H4 (cell line): ENCODE data around the gene TNFRSF8. TPM values are rescaled to one million over a fixed set of nuclear protein-coding genes. Genes with fewer than 3 reads are reported as not detected.

Source experiments
- DNase-seq: peaks from one replicate; pipeline ENCODE4 v3.0.0-alpha.2; 2015; ENCODE audit warnings: low spot score
- total RNA-seq: library from RNA; depleted of rRNA; stranded (reverse); fragments of >200 nt; shearing (Covaris generic); gene quantifications from 2 replicates; pipeline ENCODE4 v1.2.3, GENCODE V29; 2014

The TNFRSF8 gene
- total RNA-seq, 1 experiment from 2014 or later = 0.02 TPM

GRCh38 chr1:12141163-12141850, 78.2 kb downstream of the TNFRSF8 start:
- DNase-seq = no peak

- DNase-seq = no peak
Measured at GRCh38 chr1:12142141-12142823, 79.2 kb downstream of the TNFRSF8 start.

GRCh38 chr1:12142891-12143630, 80.0 kb downstream of the TNFRSF8 start:
- DNase-seq = no peak

GRCh38 chr1:12143631-12144155, 80.6 kb downstream of the TNFRSF8 start:
- DNase-seq = peak; percentile 96

- DNase-seq = no peak
Measured at GRCh38 chr1:12144236-12144635, 81.1 kb downstream of the TNFRSF8 start.

- no peak for DNase-seq
Measured at GRCh38 chr1:12144969-12145368, 81.9 kb downstream of the TNFRSF8 start.

- DNase-seq = no peak
Measured at GRCh38 chr1:12145616-12146342, 82.7 kb downstream of the TNFRSF8 start.

GRCh38 chr1:12146343-12147112, 83.4 kb downstream of the TNFRSF8 start:
- DNase-seq = no peak

- no peak for DNase-seq
Measured at GRCh38 chr1:12147201-12147701, 84.1 kb downstream of the TNFRSF8 start.

- no peak for DNase-seq
Measured at GRCh38 chr1:12148160-12148957, 85.3 kb downstream of the TNFRSF8 start.

- no peak for DNase-seq
Measured at GRCh38 chr1:12148958-12149790, 86.1 kb downstream of the TNFRSF8 start.

- DNase-seq = no peak
Measured at GRCh38 chr1:12149791-12150175, 86.7 kb downstream of the TNFRSF8 start.

- DNase-seq = no peak
Measured at GRCh38 chr1:12150456-12151200, 87.5 kb downstream of the TNFRSF8 start.

- no peak for DNase-seq
Measured at GRCh38 chr1:12151465-12151864, 88.4 kb downstream of the TNFRSF8 start.

- DNase-seq = no peak
Measured at GRCh38 chr1:12152113-12152891, 89.2 kb downstream of the TNFRSF8 start.

- DNase-seq = peak; percentile 18
Measured at GRCh38 chr1:12153181-12153785, 90.2 kb downstream of the TNFRSF8 start.

GRCh38 chr1:12155328-12155727, 92.2 kb downstream of the TNFRSF8 start:
- DNase-seq = no peak
